GM23338 (cell line): ENCODE results near the gene ADM2. TPM values are rescaled to one million over a fixed set of nuclear protein-coding genes. Genes with fewer than 3 reads are reported as not detected.

Source experiments
- ATAC-seq: fragments of 200-7000 bp; cut with Tn5 transposase; 3 replicates; pipeline ENCODE4 v1.9.1; 2020
- DNase-seq: peaks from one replicate; pipeline ENCODE4 v3.0.0-alpha.2; 2015; ENCODE audit warnings: low spot score
- H2AFZ ChIP-seq: fragments of 200-600 bp; sonication (generic); 2 replicates; pipeline ENCODE4 v1.8.0; 2016; ENCODE audit warnings: antibody characterized with exemption, mild to moderate bottlenecking, moderate library complexity
- H3F3A ChIP-seq: fragments of 200-600 bp; sonication (generic); replicated peaks from 2 replicates; pipeline ENCODE4 v1.8.0; 2017; ENCODE audit warnings: antibody characterized with exemption, mixed run types, low read depth
- H3K27ac ChIP-seq: fragments of 200-600 bp; sonication (generic); 2 replicates; pipeline ENCODE4 v1.6.1; 2016; ENCODE audit warnings: low read depth
- H3K27me3 ChIP-seq: fragments of 200-600 bp; sonication (generic); 2 replicates; pipeline ENCODE4 v1.8.0; 2016; ENCODE audit warnings: mild to moderate bottlenecking, mixed run types, moderate library complexity; ENCODE audit not compliant: insufficient read depth
- H3K36me3 ChIP-seq: fragments of 200-600 bp; sonication (generic); 2 replicates; pipeline ENCODE4 v1.8.0; 2016; ENCODE audit warnings: mild to moderate bottlenecking; ENCODE audit not compliant: insufficient read depth
- H3K4me1 ChIP-seq: fragments of 200-600 bp; sonication (generic); 2 replicates; pipeline ENCODE4 v1.8.0; 2016; ENCODE audit warnings: mild to moderate bottlenecking, moderate library complexity; ENCODE audit not compliant: insufficient read depth
- H3K4me2 ChIP-seq: fragments of 200-600 bp; sonication (generic); 2 replicates; pipeline ENCODE4 v1.7.1; 2017; ENCODE audit warnings: mixed run types
- H3K4me3 ChIP-seq: fragments of 200-600 bp; sonication (generic); 2 replicates; pipeline ENCODE4 v1.6.1; 2016; ENCODE audit warnings: mixed run types
- H3K79me2 ChIP-seq: fragments of 200-600 bp; sonication (generic); replicated peaks from 2 replicates; pipeline ENCODE4 v1.8.0; 2017; ENCODE audit warnings: mild to moderate bottlenecking; ENCODE audit not compliant: insufficient read depth
- H3K9me2 ChIP-seq: fragments of 200-600 bp; sonication (generic); 2 replicates; pipeline ENCODE4 v1.8.0; 2017; ENCODE audit not compliant: insufficient read depth
- H4K20me1 ChIP-seq: fragments of 200-600 bp; sonication (generic); replicated peaks from 2 replicates; pipeline ENCODE4 v1.8.0; 2017; ENCODE audit warnings: mild to moderate bottlenecking; ENCODE audit not compliant: insufficient read depth
- H3K27ac Mint-ChIP-seq: 2 replicates; pipeline ENCODE4 v1.8.0; 2020; ENCODE audit warnings: inconsistent platforms, mild to moderate bottlenecking, moderate library complexity, mixed read lengths
- H3K27me3 Mint-ChIP-seq: 3 replicates; pipeline ENCODE4 v1.8.0; 2022; ENCODE audit warnings: low read depth, mild to moderate bottlenecking, moderate library complexity, mixed read lengths, inconsistent platforms; ENCODE audit not compliant: insufficient read depth, poor library complexity
- H3K36me3 Mint-ChIP-seq: 3 replicates; pipeline ENCODE4 v1.8.0; 2021; ENCODE audit warnings: low read depth, mild to moderate bottlenecking, inconsistent platforms, moderate library complexity, mixed read lengths
- H3K4me1 Mint-ChIP-seq: 3 replicates; pipeline ENCODE4 v1.8.0; 2020; ENCODE audit warnings: mild to moderate bottlenecking, inconsistent platforms, mixed read lengths
- H3K4me3 Mint-ChIP-seq: 3 replicates; pipeline ENCODE4 v1.8.0; 2021; ENCODE audit warnings: moderate library complexity, mild to moderate bottlenecking, inconsistent platforms, mixed read lengths
- H3K9me3 Mint-ChIP-seq: 3 replicates; pipeline ENCODE4 v1.8.0; 2020; ENCODE audit warnings: moderate library complexity, mild to moderate bottlenecking, inconsistent platforms, mixed read lengths
- CREB1 ChIP-seq: fragments of 250-450 bp; sonication (Bioruptor Pico); IDR thresholded peaks from 2 replicates; pipeline ENCODE4 v1.5.0; 2020; ENCODE audit warnings: low read depth, mild to moderate bottlenecking, moderate library complexity
- CTCF ChIP-seq, 2 experiments: fragments of 200-600 bp in 1 of 2; sonication (generic) in 1 of 2; conservative IDR thresholded peaks; 2 replicates each; pipeline versions ENCODE4 v1.5.1 to v1.6.1; 2016 to 2017; ENCODE audit warnings: antibody characterized with exemption in 2 of 2, low read depth in 2 of 2, mild to moderate bottlenecking in 2 of 2, moderate library complexity in 1 of 2
- ETS1 ChIP-seq: IDR thresholded peaks from 2 replicates; pipeline ENCODE4 v1.6.1; 2016; ENCODE audit warnings: antibody characterized with exemption
- EZH2 ChIP-seq: fragments of 200-600 bp; sonication (generic); IDR thresholded peaks from one replicate; pipeline ENCODE4 v1.8.0; 2017; ENCODE audit warnings: antibody characterized with exemption, mild to moderate bottlenecking, low read depth; ENCODE audit not compliant: unreplicated experiment
- EZH2phosphoT487 ChIP-seq: fragments of 200-600 bp; sonication (generic); IDR thresholded peaks from one replicate; pipeline ENCODE4 v1.8.1; 2018; ENCODE audit warnings: antibody characterized with exemption; ENCODE audit not compliant: unreplicated experiment
- NANOG ChIP-seq: IDR thresholded peaks from 2 replicates; pipeline ENCODE4 v1.6.1; 2016; ENCODE audit warnings: antibody characterized with exemption, borderline replicate concordance
- POLR2AphosphoS5 ChIP-seq: IDR thresholded peaks from 2 replicates; pipeline ENCODE4 v1.6.1; 2016; ENCODE audit warnings: antibody characterized with exemption, low read depth
- REST ChIP-seq: IDR thresholded peaks from one replicate; pipeline ENCODE4 v1.6.1; 2018; ENCODE audit warnings: antibody characterized with exemption; ENCODE audit not compliant: unreplicated experiment
- STAT1 ChIP-seq: IDR thresholded peaks from one replicate; pipeline ENCODE4 v1.6.1; 2016; ENCODE audit warnings: antibody characterized with exemption; ENCODE audit not compliant: unreplicated experiment
- ZNF114 ChIP-seq: fragments of 250-450 bp; sonication (Bioruptor Pico); IDR thresholded peaks from 2 replicates; pipeline ENCODE4 v1.5.0; 2020; ENCODE audit warnings: mild to moderate bottlenecking, moderate library complexity
- ZNF331 ChIP-seq: fragments of 250-450 bp; sonication (Bioruptor Pico); IDR thresholded peaks from 2 replicates; pipeline ENCODE4 v1.5.0; 2020; ENCODE audit warnings: low read depth, mild to moderate bottlenecking, moderate library complexity
- ZNF462 ChIP-seq: fragments of 250-450 bp; sonication (Bioruptor Pico); IDR thresholded peaks from 2 replicates; pipeline ENCODE4 v1.5.0; 2020; ENCODE audit warnings: mild to moderate bottlenecking, moderate library complexity
- polyA plus RNA-seq: library from polyadenylated mRNA; unstranded; fragments of >200 nt; fragmentation: Nextera tagmentation; extraction: Ambion mirVana; gene quantifications from 2 replicates; pipeline ENCODE4 v1.2.1, GENCODE V29; 2016
- total RNA-seq: library from RNA; depleted of rRNA; stranded (reverse); fragments of >200 nt; shearing (Covaris generic); gene quantifications from 2 replicates; pipeline ENCODE4 v1.2.3, GENCODE V29; 2014

ADM2 gene
- total and polyA plus RNA-seq, 2 experiments from 2014 or later: 3.3 to 7.1 TPM

GRCh38 chr22:50454556-50455075 lies 26.7 kb upstream of the ADM2 start:
- no peaks in the 10 kb centered on the region for H3K9me2 ChIP-seq
- no peaks in the 10 kb centered on the region for H3K27me3 ChIP-seq
- peaks cover 11% of the 10 kb centered on the region for H3K27me3 Mint-ChIP-seq
- H2AFZ ChIP-seq: no peak overlapping the region
- no peaks in the 10 kb centered on the region for H3K79me2 ChIP-seq
- H3K4me2 ChIP-seq: no peak overlapping the region
- no peak overlapping the region for H3K27ac Mint-ChIP-seq
- no peaks in the 10 kb centered on the region for H3K36me3 ChIP-seq
- 0 out of 2 replicates have a peak, but pooled peaks cover 3% of the 10 kb centered on the region for H3F3A ChIP-seq
- no peaks in the 10 kb centered on the region for H3K9me3 Mint-ChIP-seq
- H4K20me1 ChIP-seq: peaks cover 14% of the 10 kb centered on the region; the same call in 1 of the 2 replicates
- H3K4me1 Mint-ChIP-seq: no peaks in the 10 kb centered on the region; the same call in 2 of the 3 replicates
- DNase-seq (no peak), ATAC-seq (no peak)
- H3K4me3 ChIP-seq: no peak overlapping the region
- H3K27ac ChIP-seq: no peak overlapping the region
- peaks cover 50% of the 10 kb centered on the region for H3K36me3 Mint-ChIP-seq
- no peaks in the 10 kb centered on the region for H3K4me1 ChIP-seq
- H3K4me3 Mint-ChIP-seq: no peak overlapping the region
- TF ChIP-seq ZNF462 (CRISPR knock-in tag) (no peak), EZH2phosphoT487 (no peak), ZNF114 (CRISPR knock-in tag) (no peak), STAT1 (no peak), NANOG (no peak), ETS1 (no peak), EZH2 (no peak), POLR2AphosphoS5 (no peak), CREB1 (CRISPR knock-in tag) (no peak), ZNF331 (CRISPR knock-in tag) (no peak), CTCF (conservative IDR thresholded peaks at IDR 0.05; ENCODE audit: low read depth in 2 of 2) (no peak), REST (no peak)
